Measurements from ENCODE around the gene B4GALT4.

GRCh38 chr3:119230745-119231144 is 9.9 kb downstream of the B4GALT4 start:
- TF ChIP-seq POLR2A (IDR thresholded peaks at IDR 0.05; ENCODE audit: low read depth, low read length) (no peak), SPI1 (IDR thresholded peaks at IDR 0.05; ENCODE audit: low read depth, low read length) (no peak)

All from GM12891 (cell line).